GM18951 (cell line): ENCODE results near the gene NR4A1.

Experiments
- POLR2A ChIP-seq: IDR thresholded peaks from 4 replicates; pipeline ENCODE4 v1.6.1; 2011; ENCODE audit warnings: mild to moderate bottlenecking; ENCODE audit not compliant: insufficient read length, insufficient read depth; ENCODE audit errors: extremely low read depth
- in situ Hi-C: fragments of 300-500 bp; cut with MboI; formaldehyde crosslinking; loops from one replicate; pipeline ENCODE4 v1.12.0; 2022; ENCODE audit warnings: low sequenced_read_pairs, mixed read lengths, inconsistent platforms; ENCODE audit not compliant: unreplicated experiment

The NR4A1 gene

GRCh38 chr12:52038447-52038846 is 12.8 kb upstream of the NR4A1 start:
- TF ChIP-seq POLR2A, result no peak
- in situ Hi-C loops, result no loop called here

DNA sequence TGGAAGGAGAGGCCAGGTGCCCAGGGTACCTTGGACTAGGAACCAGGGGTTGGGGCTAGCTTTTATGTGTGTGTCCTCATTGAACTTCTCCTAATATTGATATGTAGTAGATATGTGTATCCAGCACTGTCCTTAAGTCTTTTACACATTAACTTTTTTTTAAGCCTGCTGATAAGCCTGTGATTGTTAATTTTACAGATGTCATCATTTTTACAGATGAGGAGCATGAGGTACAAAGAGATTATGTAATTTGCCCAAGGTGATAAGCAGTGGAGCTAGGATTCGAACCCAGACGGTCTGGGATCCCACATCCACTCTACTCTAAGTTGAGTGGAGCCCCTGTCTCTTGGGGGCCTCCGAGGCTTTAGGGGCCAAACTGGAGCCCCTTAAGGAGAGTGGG is 10.2 kb upstream of the NR4A1 start:
- in situ Hi-C loops, result no loop called here
- no peak for TF ChIP-seq POLR2A

DNA sequence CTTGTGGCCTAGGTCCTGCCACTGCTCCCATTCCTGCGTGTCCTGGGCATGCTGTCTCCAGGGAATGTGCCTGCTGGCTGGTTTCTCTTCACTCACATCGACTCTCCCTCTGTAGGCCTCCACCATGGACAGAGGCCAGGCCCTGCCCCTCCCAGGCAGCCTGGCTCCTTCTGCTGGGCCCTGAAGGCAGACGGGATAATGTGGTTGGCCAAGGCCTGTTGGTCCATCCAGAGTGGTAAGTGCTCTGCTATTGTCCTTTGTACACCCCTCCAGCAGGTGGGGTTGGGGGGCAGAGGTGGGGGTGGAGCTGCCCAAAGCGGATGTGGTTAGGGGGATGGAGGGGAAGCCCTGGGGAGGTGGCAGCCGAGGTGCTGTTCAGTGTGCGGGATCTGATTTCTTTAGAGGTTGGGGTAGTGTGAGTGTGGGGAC is 9.5 kb upstream of the NR4A1 start:
- TF ChIP-seq POLR2A, result no peak
- in situ Hi-C loops, result no loop called here

DNA sequence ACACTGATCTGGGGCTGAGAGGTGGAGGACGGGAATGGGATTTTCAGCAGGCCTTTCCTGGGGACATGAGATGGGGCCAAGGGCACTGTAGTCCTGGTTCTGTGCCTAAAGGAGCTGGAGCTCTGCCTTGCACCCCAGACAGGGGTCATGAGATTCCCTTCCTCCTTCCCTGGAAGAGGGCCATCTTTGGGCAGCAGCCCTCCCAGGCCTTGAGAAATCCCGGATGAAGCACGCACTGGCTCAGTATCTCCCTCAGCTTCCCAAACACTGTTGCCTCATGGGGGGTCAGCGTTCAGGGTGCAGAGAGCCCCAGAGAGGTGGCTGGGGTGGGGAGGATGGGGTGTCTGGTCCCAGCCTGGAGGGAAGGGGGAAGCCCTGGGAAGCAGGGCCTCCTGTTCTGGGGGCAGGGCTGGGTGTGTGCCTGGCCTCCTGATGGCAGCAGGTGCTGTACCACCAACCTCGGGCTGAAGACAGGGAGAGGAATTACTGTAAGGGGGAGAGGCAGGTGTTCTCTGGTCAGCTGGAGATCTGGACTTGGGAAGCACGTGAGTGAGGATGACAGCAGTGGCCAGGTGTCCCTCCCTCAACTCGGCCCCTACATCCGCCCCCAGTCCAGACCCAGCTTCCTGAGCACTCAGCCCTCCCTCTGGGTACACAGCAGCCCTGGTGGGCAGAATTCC is 8.4 kb upstream of the NR4A1 start:
- in situ Hi-C loops, result no loop called here
- TF ChIP-seq POLR2A, result no peak

- no peak for TF ChIP-seq POLR2A
- in situ Hi-C loops, result no loop called here
Measured at GRCh38 chr12:52043386-52044212, 7.6 kb upstream of the NR4A1 start.

DNA sequence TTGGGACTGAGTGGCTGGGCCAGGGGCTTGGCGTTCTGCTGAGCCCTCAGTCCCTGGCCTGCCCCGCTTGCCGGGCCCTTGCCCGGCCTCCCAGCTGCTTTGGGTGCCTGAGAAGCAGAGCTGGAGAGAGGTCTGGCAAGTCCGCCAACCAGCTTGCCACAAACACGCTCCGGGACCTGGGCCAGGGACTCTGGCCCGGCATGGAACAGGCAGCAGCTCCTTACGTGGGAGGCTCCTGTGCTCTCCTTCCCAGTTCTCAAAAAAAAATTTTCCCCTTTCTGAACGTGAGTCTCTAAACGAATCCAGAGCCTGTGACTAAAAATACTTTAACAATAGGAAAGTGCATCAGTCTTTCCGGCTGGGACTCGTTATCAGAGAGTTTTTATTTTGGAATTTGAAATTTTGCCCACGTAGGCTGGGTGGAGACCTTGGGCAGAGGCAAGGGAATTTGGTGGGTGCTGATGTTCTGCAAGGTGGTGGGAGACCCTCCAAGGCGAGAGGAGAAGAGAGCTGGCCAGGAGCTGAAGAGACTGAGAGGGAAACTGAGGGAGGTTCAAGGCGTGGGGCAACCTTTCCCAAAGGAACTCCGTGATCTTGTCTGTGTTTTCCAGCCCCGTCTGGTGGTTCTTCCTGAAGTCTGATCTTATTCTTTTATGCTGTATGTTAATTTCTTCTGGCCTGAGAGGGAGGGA is 6.8 kb upstream of the NR4A1 start:
- in situ Hi-C loops, result no loop called here
- no peak for TF ChIP-seq POLR2A

GRCh38 chr12:52045794-52046199 is 5.4 kb upstream of the NR4A1 start:
- no peak for TF ChIP-seq POLR2A
- in situ Hi-C loops, result no loop called here

DNA sequence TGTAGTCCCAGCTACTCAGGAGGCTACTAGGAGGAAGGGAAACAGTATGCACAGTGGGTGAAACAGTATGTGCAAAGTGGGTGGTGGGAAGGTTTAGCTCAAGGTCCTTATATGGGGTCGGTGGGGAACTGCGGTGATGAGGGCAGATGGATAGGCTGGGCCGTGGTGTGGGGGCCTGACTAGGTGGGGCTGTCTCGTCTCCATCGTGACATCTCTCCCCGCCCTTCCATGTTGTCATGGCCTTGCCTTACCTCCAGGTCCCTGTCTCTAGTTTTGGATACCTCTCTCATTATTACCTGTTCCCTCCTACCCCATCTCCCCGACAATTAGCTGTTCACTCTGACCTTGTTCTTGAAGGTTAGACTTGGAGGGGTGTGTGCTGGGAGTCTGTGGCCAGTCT is 4.4 kb upstream of the NR4A1 start:
- no peak for TF ChIP-seq POLR2A
- in situ Hi-C loops, result no loop called here

- no peak for TF ChIP-seq POLR2A
- in situ Hi-C loops, result no loop called here
Measured at GRCh38 chr12:52049286-52049685, 2.0 kb upstream of the NR4A1 start.

- no peak for TF ChIP-seq POLR2A
- in situ Hi-C loops, result no loop called here
Measured at GRCh38 chr12:52049688-52050087, 1.6 kb upstream of the NR4A1 start.

DNA sequence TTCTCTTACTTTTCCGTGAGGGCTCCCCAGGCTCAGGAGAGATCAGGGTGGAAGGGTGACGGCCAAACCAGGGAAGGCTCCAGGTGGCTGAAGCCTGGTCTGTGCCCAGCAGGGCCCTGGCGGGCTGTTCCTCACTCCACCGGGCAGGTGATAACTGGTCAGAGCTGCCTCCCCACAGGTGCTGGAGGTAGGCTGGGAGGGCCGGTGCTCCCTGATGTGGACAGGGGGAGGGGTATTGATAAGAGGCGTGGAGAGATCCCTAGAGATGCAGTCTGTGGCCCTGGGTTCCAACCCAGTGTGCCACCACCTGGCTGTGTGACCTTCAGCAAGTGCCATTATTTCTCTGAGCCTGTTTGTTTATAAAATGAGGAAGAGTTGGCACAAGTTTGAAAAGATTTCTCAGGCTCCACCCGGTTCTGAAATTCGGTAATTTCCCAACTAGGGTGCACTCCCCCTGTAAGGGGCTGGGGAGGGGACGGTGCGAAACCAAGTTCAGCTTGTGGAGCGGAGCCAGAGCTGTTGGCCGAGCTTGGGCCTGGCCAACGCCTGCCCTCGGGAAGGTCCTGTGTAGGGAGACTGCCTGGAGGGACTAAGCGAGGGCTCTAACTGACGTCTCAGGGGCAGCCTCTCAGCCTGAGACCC is 1.0 kb upstream of the NR4A1 start:
- no peak for TF ChIP-seq POLR2A
- in situ Hi-C loops, result no loop called here

- in situ Hi-C loops, result no loop called here
- TF ChIP-seq POLR2A, result no peak
Measured at GRCh38 chr12:52052468-52053186, 1.4 kb downstream of the NR4A1 start.
